Nephron (organoid): ENCODE measurements around the gene MEGF8.

Source experiments
- H3K27ac Mint-ChIP-seq, 3 experiments: 2 replicates each; pipeline ENCODE4 v1.8.0; 2020; ENCODE audit warnings: mixed read lengths in 3 of 3, mild to moderate bottlenecking in 2 of 3, moderate library complexity in 1 of 3
- H3K27me3 Mint-ChIP-seq: 2 replicates; pipeline ENCODE4 v1.8.0; 2021; ENCODE audit warnings: low read depth, mild to moderate bottlenecking, moderate library complexity, mixed read lengths
- H3K36me3 Mint-ChIP-seq: 2 replicates; pipeline ENCODE4 v1.8.0; 2020; ENCODE audit warnings: low read depth, mixed read lengths
- H3K4me1 Mint-ChIP-seq: 2 replicates; pipeline ENCODE4 v1.8.0; 2020; ENCODE audit warnings: mixed read lengths
- H3K4me3 Mint-ChIP-seq, 3 experiments: 2 replicates each; pipeline ENCODE4 v1.8.0; 2020; ENCODE audit warnings: mild to moderate bottlenecking in 3 of 3, mixed read lengths in 3 of 3, moderate library complexity in 2 of 3
- H3K9me3 Mint-ChIP-seq: 2 replicates; pipeline ENCODE4 v1.8.0; 2020; ENCODE audit warnings: mixed read lengths
- TF ChIP-seq, protein P1 (sequence below), 3 experiments: fragments of 200-600 bp; sonication (generic); IDR thresholded peaks; one replicate each; pipeline ENCODE4 v1.5.0; 2021; ENCODE audit warnings: antibody characterized with exemption in 3 of 3; ENCODE audit not compliant: unreplicated experiment in 3 of 3

Gene MEGF8

GRCh38 chr19:42378225-42379215, 53.1 kb downstream of the MEGF8 start:
- H3K36me3 Mint-ChIP-seq, result peaks cover 20% of the 10 kb centered on the region
- H3K27me3 Mint-ChIP-seq, result peaks cover 6% of the 10 kb centered on the region
- TF ChIP-seq, protein P1, sequence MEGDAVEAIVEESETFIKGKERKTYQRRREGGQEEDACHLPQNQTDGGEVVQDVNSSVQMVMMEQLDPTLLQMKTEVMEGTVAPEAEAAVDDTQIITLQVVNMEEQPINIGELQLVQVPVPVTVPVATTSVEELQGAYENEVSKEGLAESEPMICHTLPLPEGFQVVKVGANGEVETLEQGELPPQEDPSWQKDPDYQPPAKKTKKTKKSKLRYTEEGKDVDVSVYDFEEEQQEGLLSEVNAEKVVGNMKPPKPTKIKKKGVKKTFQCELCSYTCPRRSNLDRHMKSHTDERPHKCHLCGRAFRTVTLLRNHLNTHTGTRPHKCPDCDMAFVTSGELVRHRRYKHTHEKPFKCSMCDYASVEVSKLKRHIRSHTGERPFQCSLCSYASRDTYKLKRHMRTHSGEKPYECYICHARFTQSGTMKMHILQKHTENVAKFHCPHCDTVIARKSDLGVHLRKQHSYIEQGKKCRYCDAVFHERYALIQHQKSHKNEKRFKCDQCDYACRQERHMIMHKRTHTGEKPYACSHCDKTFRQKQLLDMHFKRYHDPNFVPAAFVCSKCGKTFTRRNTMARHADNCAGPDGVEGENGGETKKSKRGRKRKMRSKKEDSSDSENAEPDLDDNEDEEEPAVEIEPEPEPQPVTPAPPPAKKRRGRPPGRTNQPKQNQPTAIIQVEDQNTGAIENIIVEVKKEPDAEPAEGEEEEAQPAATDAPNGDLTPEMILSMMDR (IDR thresholded peaks at IDR 0.05; ENCODE audit: unreplicated experiment in 3 of 3), result no peak
- H3K9me3 Mint-ChIP-seq, result no peaks in the 10 kb centered on the region
- H3K4me1 Mint-ChIP-seq, result no peaks in the 10 kb centered on the region
- no peak overlapping the region for H3K27ac Mint-ChIP-seq
- no peak overlapping the region for H3K4me3 Mint-ChIP-seq

DNA sequence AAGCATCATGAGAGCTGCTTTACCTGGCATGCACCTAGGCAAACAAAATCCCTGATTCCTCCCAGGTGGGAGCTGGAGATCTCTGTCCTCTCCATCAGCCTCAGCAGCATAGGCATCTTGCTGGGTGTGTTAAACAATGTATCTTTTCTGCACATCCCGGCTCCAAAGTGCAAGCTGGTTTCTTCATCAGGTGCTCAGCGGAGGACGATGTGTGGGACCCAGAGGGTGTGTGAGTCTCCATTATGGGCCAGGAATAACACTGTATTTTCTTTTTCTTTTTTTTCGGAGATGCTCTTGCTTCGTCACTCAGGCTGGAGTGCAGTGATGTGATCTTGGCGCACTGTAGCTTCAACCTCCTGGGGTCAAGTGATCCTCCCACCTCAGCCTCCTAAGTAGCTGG, 54.7 kb downstream of the MEGF8 start:
- Mint-ChIP-seq H3K4me1 (no peaks in the 10 kb centered on the region), H3K4me3 (no peak overlapping the region), H3K27me3 (peaks cover 6% of the 10 kb centered on the region), H3K27ac (no peak overlapping the region), H3K9me3 (no peaks in the 10 kb centered on the region), H3K36me3 (peaks cover 8% of the 10 kb centered on the region)
- TF ChIP-seq, protein P1 (IDR thresholded peaks at IDR 0.05; ENCODE audit: unreplicated experiment in 3 of 3), result no peak

DNA sequence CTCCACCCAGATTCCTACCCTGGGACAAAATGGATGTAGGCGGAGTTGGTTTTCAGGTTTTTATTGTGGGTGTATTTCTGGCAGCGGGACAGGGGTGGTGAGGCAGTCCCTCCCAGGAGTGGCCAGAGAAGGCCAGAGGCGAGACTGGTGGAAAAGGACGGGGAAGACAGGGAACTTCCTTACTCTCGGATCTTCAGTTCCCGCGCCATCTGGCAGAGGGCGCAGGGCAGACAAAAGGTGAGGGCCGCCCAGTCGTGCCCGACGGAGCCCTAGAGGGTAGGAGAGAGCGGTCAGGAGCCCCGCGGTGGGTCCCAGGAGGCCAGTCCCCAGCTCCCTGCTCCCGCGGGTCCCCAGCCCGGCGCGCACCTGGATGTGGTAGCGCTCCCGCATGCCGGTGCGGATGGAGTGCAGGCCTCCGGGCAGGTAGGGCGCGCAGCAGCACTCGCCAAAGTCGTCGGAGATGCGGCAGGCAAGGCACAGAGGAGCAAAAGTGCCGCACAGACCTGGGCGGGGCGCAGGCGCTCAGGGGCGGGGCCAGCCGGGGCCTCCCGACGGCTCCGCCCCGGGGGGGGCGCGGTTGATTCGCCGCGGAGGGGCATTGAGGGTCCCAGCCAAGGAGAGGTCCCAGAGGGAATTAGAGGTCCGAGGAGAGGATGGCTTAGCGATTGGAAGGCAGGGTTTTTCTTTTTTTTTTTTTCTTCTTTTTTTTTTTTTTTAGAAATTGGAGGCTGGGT, 61.7 kb downstream of the MEGF8 start:
- H3K27me3 Mint-ChIP-seq, result peaks cover 39% of the 10 kb centered on the region
- H3K27ac Mint-ChIP-seq, result no peak overlapping the region
- H3K9me3 Mint-ChIP-seq, result no peaks in the 10 kb centered on the region
- H3K36me3 Mint-ChIP-seq, result no peaks in the 10 kb centered on the region
- TF ChIP-seq, protein P1 (IDR thresholded peaks at IDR 0.05; ENCODE audit: unreplicated experiment in 3 of 3), result peak; percentile 37 to 54 (median 49)
- peak overlapping the region; percentile 37 to 68 (median 59) for H3K4me3 Mint-ChIP-seq
- no peaks in the 10 kb centered on the region for H3K4me1 Mint-ChIP-seq

DNA sequence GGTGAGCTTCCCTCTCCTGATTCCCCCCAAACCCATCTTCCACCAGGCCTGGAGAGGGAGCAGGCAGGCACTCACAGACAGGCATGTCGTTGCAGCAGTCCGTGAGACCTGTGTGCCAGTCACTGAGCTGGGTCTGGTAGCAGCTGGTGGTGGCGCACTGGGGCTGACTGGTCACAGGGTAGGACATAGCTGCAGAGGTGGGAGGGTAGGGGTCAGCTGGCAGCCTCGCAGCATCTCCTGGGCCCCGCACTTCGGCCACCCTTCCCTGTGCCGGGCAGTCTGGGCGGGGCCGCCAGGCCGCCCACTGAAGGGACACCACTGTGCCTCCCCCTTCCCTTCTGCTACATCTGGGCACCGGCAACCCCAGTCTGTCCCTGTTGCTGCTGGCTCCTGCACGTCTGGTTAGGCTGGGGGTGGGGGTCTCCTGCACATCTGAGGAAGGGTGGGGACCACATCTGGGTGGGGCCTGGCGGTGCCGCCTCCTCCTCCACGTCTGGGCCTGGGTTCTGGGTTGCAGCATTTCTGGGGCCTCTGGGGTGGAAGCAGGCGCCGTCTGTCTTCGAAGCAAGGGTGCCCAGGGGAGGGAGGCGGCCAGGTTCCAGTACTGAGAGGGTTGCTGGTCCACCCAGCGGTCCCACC, 63.5 kb downstream of the MEGF8 start:
- H3K4me1 Mint-ChIP-seq, result no peaks in the 10 kb centered on the region
- TF ChIP-seq, protein P1 (IDR thresholded peaks at IDR 0.05; ENCODE audit: unreplicated experiment in 3 of 3), result no peak
- H3K4me3 Mint-ChIP-seq, result no peak overlapping the region
- H3K27me3 Mint-ChIP-seq, result peaks cover 44% of the 10 kb centered on the region
- no peaks in the 10 kb centered on the region for H3K9me3 Mint-ChIP-seq
- no peaks in the 10 kb centered on the region for H3K36me3 Mint-ChIP-seq
- no peak overlapping the region for H3K27ac Mint-ChIP-seq

- peaks cover under 1% of the 10 kb centered on the region for H3K4me1 Mint-ChIP-seq
- H3K27me3 Mint-ChIP-seq, result peaks cover 44% of the 10 kb centered on the region
- peak within 1 kb of the TSS in 1 of 3 experiments; percentile 11 for H3K4me3 Mint-ChIP-seq
- TF ChIP-seq, protein P1 (IDR thresholded peaks at IDR 0.05; ENCODE audit: unreplicated experiment in 3 of 3), result no peak
- H3K27ac Mint-ChIP-seq, result no peak within 1 kb of the TSS
- H3K9me3 Mint-ChIP-seq, result no peaks in the 10 kb centered on the region
- H3K36me3 Mint-ChIP-seq, result no peaks in the 10 kb centered on the region
Measured at GRCh38 chr19:42389899-42390298, 64.5 kb downstream of the MEGF8 start, which contains the start of gene CNFN. TSS of gene CNFN (minus strand) at chr19:42390297. CDS start at chr19:42389037, 1,260 bp downstream.
